Measurements from ENCODE around the gene CRYL1.

Gene CRYL1

GRCh38 chr13:20534038-20534608 lies 8.5 kb upstream of the CRYL1 start:
- no peak for TF ChIP-seq CTCF (IDR thresholded peaks at IDR 0.05; ENCODE audit: low read depth, low read length)
- DNase-seq (ENCODE audit: low read depth, low spot score): no peak
- in situ Hi-C loops (cut with HindIII; ENCODE audit: low sequenced_read_pairs): no loop called here
- no peak overlapping the region for H3K4me3 ChIP-seq (ENCODE audit: low read depth, low read length)

GRCh38 chr13:20528452-20528851 lies 2.8 kb upstream of the CRYL1 start:
- in situ Hi-C loops (cut with HindIII; ENCODE audit: low sequenced_read_pairs): no loop called here
- DNase-seq (ENCODE audit: low read depth, low spot score): no peak
- no peak overlapping the region for H3K4me3 ChIP-seq (ENCODE audit: low read depth, low read length)
- TF ChIP-seq CTCF (IDR thresholded peaks at IDR 0.05; ENCODE audit: low read depth, low read length): no peak

- TF ChIP-seq CTCF (IDR thresholded peaks at IDR 0.05; ENCODE audit: low read depth, low read length): no peak
- peak overlapping the region; percentile 63 for H3K4me3 ChIP-seq (ENCODE audit: low read depth, low read length)
- in situ Hi-C loops (cut with HindIII; ENCODE audit: low sequenced_read_pairs): no loop called here
- peak; percentile 29 for DNase-seq (ENCODE audit: low read depth, low spot score)
Measured at GRCh38 chr13:20526664-20527063, 1.0 kb upstream of the CRYL1 start.

GRCh38 chr13:20525144-20525600 lies 485 bp downstream of the CRYL1 start:
- peak overlapping the region; percentile 63 for H3K4me3 ChIP-seq (ENCODE audit: low read depth, low read length)
- DNase-seq (ENCODE audit: low read depth, low spot score): no peak
- no peak for TF ChIP-seq CTCF (IDR thresholded peaks at IDR 0.05; ENCODE audit: low read depth, low read length)
- in situ Hi-C loops (cut with HindIII; ENCODE audit: low sequenced_read_pairs): no loop called here

GRCh38 chr13:20521364-20522115 lies 4.1 kb downstream of the CRYL1 start:
- H3K4me3 ChIP-seq (ENCODE audit: low read depth, low read length): no peak overlapping the region
- no peak for TF ChIP-seq CTCF (IDR thresholded peaks at IDR 0.05; ENCODE audit: low read depth, low read length)
- DNase-seq (ENCODE audit: low read depth, low spot score): no peak
- in situ Hi-C loops (cut with HindIII; ENCODE audit: low sequenced_read_pairs): no loop called here

DNA sequence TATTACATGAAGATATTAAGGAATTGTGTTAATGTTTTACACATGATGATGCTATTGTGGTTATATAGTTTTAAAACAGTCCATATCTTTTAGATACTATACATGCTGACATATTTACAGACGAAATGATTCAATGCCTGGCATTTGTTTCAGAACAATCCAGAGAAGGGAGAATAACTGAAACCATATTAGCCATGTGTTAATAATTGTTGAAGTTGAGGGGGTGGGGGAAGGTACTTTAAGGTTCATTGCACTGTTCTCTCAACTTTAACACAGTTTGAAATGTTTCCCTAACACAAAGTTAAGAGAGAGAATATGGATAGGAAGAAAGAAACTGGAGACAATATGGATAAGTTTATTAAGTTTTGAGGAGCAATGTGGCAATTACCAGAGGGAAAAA lies 5.8 kb downstream of the CRYL1 start:
- in situ Hi-C loops (cut with HindIII; ENCODE audit: low sequenced_read_pairs): no loop called here
- no peak for DNase-seq (ENCODE audit: low read depth, low spot score)
- no peak for TF ChIP-seq CTCF (IDR thresholded peaks at IDR 0.05; ENCODE audit: low read depth, low read length)
- H3K4me3 ChIP-seq (ENCODE audit: low read depth, low read length): no peak overlapping the region

Data from astrocyte of the spinal cord (primary cell).